Endothelial cell of umbilical vein (primary cell): ENCODE results near the gene MVB12B. TPM values are rescaled to one million over a fixed set of nuclear protein-coding genes. Genes with fewer than 3 reads are reported as not detected.

Experiments used
- BruUV-seq: library from RNA; stranded (reverse); fragments of 400-500 nt; replicated peaks from 2 replicates; lab custom pipeline; 2021; lab: Mats Ljungman, UMichigan
- CTCF ChIA-PET: fragments of 300-600, 350-600 bp; sonication (Branson Sonifier 250); formaldehyde crosslinking; loops from one replicate; lab custom pipeline; 2021; ENCODE audit warnings: antibody characterized with exemption, inconsistent platforms; lab: Charles Lee
- POLR2A ChIA-PET: fragments of 300-600, 350-600 bp; sonication (Branson Sonifier 250); formaldehyde crosslinking; loops from one replicate; lab custom pipeline; 2021; ENCODE audit warnings: antibody characterized with exemption, inconsistent platforms; lab: Charles Lee
- DNase-seq: peaks from one replicate; pipeline ENCODE4 v3.0.0-alpha.2; 2011; ENCODE audit warnings: low read depth, low spot score
- FAIRE-seq: peaks from 2 replicates; lab custom pipeline; 2011; peaks lifted over from hg19 to GRCh38; lab: Jason Lieb, UNC
- H2AFZ ChIP-seq: 2 replicates; pipeline ENCODE4 v1.6.0; 2012; ENCODE audit warnings: low read depth, low read length, control low read depth, inconsistent platforms
- H3K27ac ChIP-seq: 2 replicates; pipeline ENCODE4 v1.5.1; 2011; ENCODE audit warnings: low read depth, mild to moderate bottlenecking, control low read depth, low read length, moderate library complexity; ENCODE audit not compliant: insufficient read depth
- H3K27me3 ChIP-seq, 2 experiments: 2 replicates each; pipeline versions ENCODE4 v1.6.0 to v1.6.1; 2011; ENCODE audit warnings: low read length in 2 of 2, mixed read lengths in 1 of 2; ENCODE audit not compliant: control insufficient read depth in 2 of 2, insufficient read depth in 2 of 2
- H3K36me3 ChIP-seq, 2 experiments: 2 replicates in 1 of 2; 3 replicates in 1 of 2; pipeline ENCODE4 v1.5.1; 2011; ENCODE audit warnings: low read length in 2 of 2, mild to moderate bottlenecking in 1 of 2, moderate library complexity in 1 of 2; ENCODE audit not compliant: control insufficient read depth in 2 of 2, insufficient read depth in 2 of 2; ENCODE audit errors: extremely low read depth in 1 of 2
- H3K4me1 ChIP-seq: 3 replicates; pipeline ENCODE4 v1.5.1; 2011; ENCODE audit warnings: mild to moderate bottlenecking, low read length; ENCODE audit not compliant: control insufficient read depth, insufficient read depth; ENCODE audit errors: extremely low read depth
- H3K4me2 ChIP-seq: 2 replicates; pipeline ENCODE4 v1.6.1; 2011; ENCODE audit warnings: low read length, control low read depth, mixed read lengths; ENCODE audit not compliant: insufficient read depth
- H3K4me3 ChIP-seq, 3 experiments: fragments of 200-600 bp in 1 of 3; sonication (generic), shearing (Covaris generic) in 1 of 3; replicated peaks in 1 of 3; 2 replicates each; pipeline ENCODE4 v1.5.1; 2011 to 2016; ENCODE audit warnings: control low read depth in 3 of 3, low read length in 3 of 3, mild to moderate bottlenecking in 2 of 3, inconsistent platforms in 1 of 3, low read depth in 1 of 3, moderate library complexity in 1 of 3; ENCODE audit not compliant: insufficient read depth in 1 of 3
- H3K79me2 ChIP-seq: 2 replicates; pipeline ENCODE4 v1.6.0; 2012; ENCODE audit warnings: low read length, inconsistent platforms; ENCODE audit not compliant: control insufficient read depth, insufficient read depth
- H3K9ac ChIP-seq: replicated peaks from 2 replicates; pipeline ENCODE3; 2011; ENCODE audit warnings: low read length, control low read depth; ENCODE audit not compliant: insufficient read depth; ENCODE audit errors: extremely low read depth
- H3K9me1 ChIP-seq: replicated peaks from 3 replicates; pipeline ENCODE4 v1.6.0; 2011; ENCODE audit warnings: mild to moderate bottlenecking, low read length; ENCODE audit not compliant: control insufficient read depth, insufficient read depth; ENCODE audit errors: extremely low read depth
- H3K9me3 ChIP-seq: replicated peaks from 2 replicates; pipeline ENCODE4 v1.5.1; 2012; ENCODE audit warnings: low read length, inconsistent platforms; ENCODE audit not compliant: control insufficient read depth, insufficient read depth
- H4K20me1 ChIP-seq: replicated peaks from 2 replicates; pipeline ENCODE3; 2011; ENCODE audit warnings: mild to moderate bottlenecking, low read length; ENCODE audit not compliant: control insufficient read depth, insufficient read depth; ENCODE audit errors: extremely low read depth
- EZH2 ChIP-seq: IDR thresholded peaks from 2 replicates; pipeline ENCODE4 v1.6.1; 2012; ENCODE audit warnings: borderline replicate concordance, low read depth, mild to moderate bottlenecking, moderate library complexity, low read length, inconsistent platforms; ENCODE audit not compliant: severe bottlenecking
- FOS ChIP-seq: IDR thresholded peaks from 2 replicates; pipeline ENCODE4 v1.6.1; 2011; ENCODE audit warnings: mild to moderate bottlenecking, low read length, moderate library complexity, borderline replicate concordance; ENCODE audit not compliant: insufficient read depth
- GATA2 ChIP-seq: IDR thresholded peaks from 2 replicates; pipeline ENCODE4 v1.7.0; 2011; ENCODE audit warnings: low read depth, mild to moderate bottlenecking, moderate library complexity, mixed read lengths, low read length; ENCODE audit not compliant: insufficient read length, insufficient read depth
- JUN ChIP-seq: IDR thresholded peaks from 2 replicates; pipeline ENCODE4 v1.6.1; 2011; ENCODE audit warnings: borderline replicate concordance, low read depth; ENCODE audit not compliant: insufficient read length, insufficient read depth
- MYC ChIP-seq: IDR thresholded peaks from one replicate; pipeline ENCODE4 v1.6.1; 2011; ENCODE audit warnings: mild to moderate bottlenecking, low read depth, low read length
- POLR2A ChIP-seq: IDR thresholded peaks from 2 replicates; pipeline ENCODE4 v1.6.1; 2012; ENCODE audit warnings: low read depth, mild to moderate bottlenecking, control low read depth, low read length
- POLR2AphosphoS5 ChIP-seq: IDR thresholded peaks from 2 replicates; pipeline ENCODE4 v1.6.1; 2012; ENCODE audit warnings: low read depth, mild to moderate bottlenecking, control low read depth, low read length, moderate library complexity; ENCODE audit not compliant: insufficient read depth
- dilution Hi-C: fragments of 300-500 bp; cut with MboI; formaldehyde crosslinking; loops from one replicate; pipeline ENCODE4 v1.15.0; 2019; ENCODE audit warnings: low sequenced_read_pairs; ENCODE audit not compliant: extremely low pct_ligation_motif_present
- intact Hi-C: fragments of 100-400 bp; cut with micrococcal nuclease; formaldehyde crosslinking; loops from one replicate; pipeline ENCODE4 v1.10.0; 2022
- polyA plus RNA-seq, 4 experiments: library from polyadenylated mRNA; depleted of rRNA in 3 of 4; stranded (reverse) in 3 of 4; unstranded in 1 of 4; fragments of >200 nt; gene quantifications; 2 replicates each; pipeline versions ENCODE4 v1.2.1 to v1.2.3, GENCODE V29; 2011 to 2012; ENCODE audit warnings: missing spikeins in 1 of 4
- total RNA-seq: library from RNA; stranded (reverse); gene quantifications from 2 replicates; pipeline ENCODE4 v1.2.3, GENCODE V29; 2021
- TF ChIP-seq, protein P1 (sequence below), 2 donors: IDR thresholded peaks; 1 replicate in 1 of 2; 2 replicates in 1 of 2; pipeline ENCODE4 v1.5.1; 2011; ENCODE audit warnings: low read length in 2 of 2, mild to moderate bottlenecking in 2 of 2, moderate library complexity in 2 of 2, control low read depth in 1 of 2, inconsistent platforms in 1 of 2, low read depth in 1 of 2; ENCODE audit not compliant: insufficient read depth in 1 of 2; ENCODE audit errors: extremely low read depth in 1 of 2
- TF ChIP-seq, protein P2 (sequence below): IDR thresholded peaks from 2 replicates; pipeline ENCODE4 v1.6.1; 2011; ENCODE audit not compliant: insufficient read depth, insufficient read length

The MVB12B gene
- total and polyA plus RNA-seq, 2 donors (not counting 3 experiments of a cell fraction or from before 2014, with no cell fraction given): 6.6 to 17.3 TPM

DNA sequence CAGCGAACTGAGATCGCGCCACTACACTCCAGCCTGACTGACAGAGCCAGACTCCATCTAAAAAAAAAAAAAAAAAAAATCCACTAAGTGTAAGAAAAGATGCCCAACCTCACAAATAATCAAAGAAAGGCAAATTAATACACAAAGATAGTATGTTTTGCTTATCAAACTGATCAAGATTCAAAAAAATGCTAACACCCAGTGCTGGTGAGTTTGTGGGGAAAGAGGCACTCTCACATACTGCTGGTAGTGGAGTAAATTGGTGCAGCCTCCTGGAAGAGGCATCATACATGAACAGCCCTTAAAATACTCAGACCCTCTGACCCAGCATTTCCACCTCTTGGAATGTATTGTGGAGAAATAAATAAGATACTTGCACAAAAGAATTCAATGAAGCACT, 216.9 kb downstream of the MVB12B start:
- no peak for FAIRE-seq

More for the DNA sequence above, 216.9 kb downstream of the MVB12B start:
- BruUV-seq: no TSS peak
- Histone ChIP-seq H3K79me2 (no peaks in the 10 kb centered on the region), H3K9me3 (no peaks in the 10 kb centered on the region), H3K4me3 (no peak overlapping the region), H3K27me3 (no peaks in the 10 kb centered on the region), H4K20me1 (no peaks in the 10 kb centered on the region), H3K36me3 (no peaks in the 10 kb centered on the region), H2AFZ (no peak overlapping the region), H3K27ac (no peak overlapping the region), H3K9ac (no peak overlapping the region), H3K9me1 (no peaks in the 10 kb centered on the region), H3K4me2 (no peak overlapping the region), H3K4me1 (no peaks in the 10 kb centered on the region)
- DNase-seq: no peak
- TF ChIP-seq MYC: no peak
- no peak for TF ChIP-seq FOS
- TF ChIP-seq, protein P1, sequence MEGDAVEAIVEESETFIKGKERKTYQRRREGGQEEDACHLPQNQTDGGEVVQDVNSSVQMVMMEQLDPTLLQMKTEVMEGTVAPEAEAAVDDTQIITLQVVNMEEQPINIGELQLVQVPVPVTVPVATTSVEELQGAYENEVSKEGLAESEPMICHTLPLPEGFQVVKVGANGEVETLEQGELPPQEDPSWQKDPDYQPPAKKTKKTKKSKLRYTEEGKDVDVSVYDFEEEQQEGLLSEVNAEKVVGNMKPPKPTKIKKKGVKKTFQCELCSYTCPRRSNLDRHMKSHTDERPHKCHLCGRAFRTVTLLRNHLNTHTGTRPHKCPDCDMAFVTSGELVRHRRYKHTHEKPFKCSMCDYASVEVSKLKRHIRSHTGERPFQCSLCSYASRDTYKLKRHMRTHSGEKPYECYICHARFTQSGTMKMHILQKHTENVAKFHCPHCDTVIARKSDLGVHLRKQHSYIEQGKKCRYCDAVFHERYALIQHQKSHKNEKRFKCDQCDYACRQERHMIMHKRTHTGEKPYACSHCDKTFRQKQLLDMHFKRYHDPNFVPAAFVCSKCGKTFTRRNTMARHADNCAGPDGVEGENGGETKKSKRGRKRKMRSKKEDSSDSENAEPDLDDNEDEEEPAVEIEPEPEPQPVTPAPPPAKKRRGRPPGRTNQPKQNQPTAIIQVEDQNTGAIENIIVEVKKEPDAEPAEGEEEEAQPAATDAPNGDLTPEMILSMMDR (IDR thresholded peaks at IDR 0.05; ENCODE audit: extremely low read depth in 1 of 2, insufficient read depth in 1 of 2, low read depth in 1 of 2, low read length in 2 of 2): no peak
- no peak for TF ChIP-seq POLR2A
- TF ChIP-seq JUN: no peak
- TF ChIP-seq, protein P2, sequence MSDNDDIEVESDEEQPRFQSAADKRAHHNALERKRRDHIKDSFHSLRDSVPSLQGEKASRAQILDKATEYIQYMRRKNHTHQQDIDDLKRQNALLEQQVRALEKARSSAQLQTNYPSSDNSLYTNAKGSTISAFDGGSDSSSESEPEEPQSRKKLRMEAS: no peak
- TF ChIP-seq GATA2: no peak
- TF ChIP-seq EZH2: no peak
- no peak for TF ChIP-seq POLR2AphosphoS5
- dilution Hi-C loops: no loop called here
- CTCF ChIA-PET: interaction anchor here (2.4 kb wide), 1 partner anchor 14 kb away, joined by 13 read pairs; no protein-coding TSS in a partner anchor
- POLR2A ChIA-PET: no interaction called here
- intact Hi-C loops: no loop called here
